Right cardiac atrium (tissue), 5 donors: ENCODE results near the gene CALY. TPM values are rescaled to one million over a fixed set of nuclear protein-coding genes. Genes with fewer than 3 reads are reported as not detected.

Source experiments
- ATAC-seq, 2 donors: fragments of 200-7000 bp; cut with Tn5 transposase; one replicate each; pipeline versions ENCODE4 v1.8.0 to v1.9.1; 2020; ENCODE audit warnings: moderate library complexity in 2 of 2, mild to moderate bottlenecking in 1 of 2
- DNase-seq, 3 donors: peaks; one replicate each; pipeline ENCODE4 v3.0.0-alpha.2; 2020
- H3K27ac ChIP-seq: one replicate; pipeline ENCODE4 v1.5.1; 2013; ENCODE audit warnings: mild to moderate bottlenecking, low read length, control low read depth, moderate library complexity
- H3K27me3 ChIP-seq: one replicate; pipeline ENCODE4 v1.6.1; 2013; ENCODE audit not compliant: control insufficient read depth, insufficient read depth
- H3K4me1 ChIP-seq: one replicate; pipeline ENCODE4 v1.6.1; 2013; ENCODE audit warnings: low read length; ENCODE audit not compliant: control insufficient read depth, insufficient read depth
- H3K4me3 ChIP-seq: one replicate; pipeline ENCODE4 v1.5.1; 2013; ENCODE audit warnings: low read length, control low read depth
- H3K9me3 ChIP-seq: one replicate; pipeline ENCODE4 v1.6.1; 2013; ENCODE audit warnings: low read length; ENCODE audit not compliant: control insufficient read depth
- WGBS: extraction: QIAGEN DNeasy Blood & Tissue Kit; methylation state at CpG from one replicate; pipeline ENCODE4 v1.1.7; 2013; 5-methylcytosine and 5-hydroxymethylcytosine counted together
- intact Hi-C, 4 donors: fragments of 100-400 bp; cut with DNase I; formaldehyde crosslinking; loops; one replicate each; pipeline versions ENCODE4 v1.11.0 to v1.14.0; 2022 to 2023
- polyA plus RNA-seq: library from polyadenylated mRNA; stranded (reverse); fragments of 200-250 nt; gene quantifications from one replicate; pipeline ENCODE4 v1.2.3, GENCODE V29; 2013
- total RNA-seq, 4 donors: library from RNA; stranded (reverse); fragmentation: NEBNext Ultra II Directional; extraction: Animal tissue kit (Norgen Biotek cat#: 25700); gene quantifications; one replicate each; pipeline ENCODE4 v1.2.1, GENCODE V29; 2021
- donor health status: healthy with polysubstance abuse.
- donor health status: DM: no; HTN: yes; CAD: no.
- donor health status: DM: no; HTN: no; CAD: no.
- donor health status: DM: no; HTN: yes; CAD: no; lungs with severe emphysema.
- donor health status: DM: yes; HTN: yes; CAD: no.

CALY gene
- total and polyA plus RNA-seq, 5 donors = 0.18 TPM; not detected in 4

- peak; percentile 93 to 97 (median 97) for DNase-seq
- 24% methylated on average over 46 of the region's 46 CpGs for WGBS
- no peaks in the 10 kb centered on the region for H3K27me3 ChIP-seq
- H3K9me3 ChIP-seq = no peaks in the 10 kb centered on the region
- peak; percentile 96 to 97 for ATAC-seq
- H3K4me1 ChIP-seq = peaks cover 8% of the 10 kb centered on the region
- peak overlapping the region; percentile 96 for H3K27ac ChIP-seq
- peak overlapping the region; percentile 96 for H3K4me3 ChIP-seq
- intact Hi-C loops = no loop called here
Measured at GRCh38 chr10:133309100-133309719, 27.5 kb downstream of the CALY start.

GRCh38 chr10:133308421-133309099, 28.1 kb downstream of the CALY start, which contains the start of the genes TUBGCP2 and ZNF511:
TSS of gene TUBGCP2 (minus strand) at chr10:133308872. CDS start at chr10:133302941, 5,931 bp downstream.
TSS of gene ZNF511 (plus strand) at chr10:133308914. CDS start at chr10:133308944, 30 bp downstream.
- Histone ChIP-seq H3K27ac (peak within 1 kb of the TSS; percentile 96), H3K9me3 (no peaks in the 10 kb centered on the region), H3K4me3 (peak within 1 kb of the TSS; percentile 96), H3K4me1 (peaks cover 8% of the 10 kb centered on the region), H3K27me3 (no peaks in the 10 kb centered on the region)
- ATAC-seq = peak; percentile 88 to 92
- intact Hi-C loops = no loop called here
- under 1% methylated on average over 89 of the region's 89 CpGs for WGBS
- peak; percentile 89 to 95 (median 95) for DNase-seq

- WGBS = 7% methylated on average over 25 of the region's 25 CpGs
- intact Hi-C loops = no loop called here
- Histone ChIP-seq H3K9me3 (no peaks in the 10 kb centered on the region), H3K27me3 (no peaks in the 10 kb centered on the region), H3K4me3 (peak overlapping the region; percentile 96), H3K4me1 (peaks cover 8% of the 10 kb centered on the region), H3K27ac (peak overlapping the region; percentile 96)
- ATAC-seq (no peak), DNase-seq (peak; percentile 58 to 89 (median 75))
Measured at GRCh38 chr10:133307776-133308420, 28.8 kb downstream of the CALY start.

- WGBS = 86% methylated on average over 17 of the region's 17 CpGs
- Histone ChIP-seq H3K27ac (no peak overlapping the region), H3K4me3 (no peak overlapping the region), H3K27me3 (no peaks in the 10 kb centered on the region), H3K9me3 (no peaks in the 10 kb centered on the region), H3K4me1 (peaks cover 8% of the 10 kb centered on the region)
- peak in 1 of 3 donors; percentile 44 for DNase-seq
- no peak for ATAC-seq
- intact Hi-C loops = no loop called here
Measured at GRCh38 chr10:133306941-133307379, 29.7 kb downstream of the CALY start.

DNA sequence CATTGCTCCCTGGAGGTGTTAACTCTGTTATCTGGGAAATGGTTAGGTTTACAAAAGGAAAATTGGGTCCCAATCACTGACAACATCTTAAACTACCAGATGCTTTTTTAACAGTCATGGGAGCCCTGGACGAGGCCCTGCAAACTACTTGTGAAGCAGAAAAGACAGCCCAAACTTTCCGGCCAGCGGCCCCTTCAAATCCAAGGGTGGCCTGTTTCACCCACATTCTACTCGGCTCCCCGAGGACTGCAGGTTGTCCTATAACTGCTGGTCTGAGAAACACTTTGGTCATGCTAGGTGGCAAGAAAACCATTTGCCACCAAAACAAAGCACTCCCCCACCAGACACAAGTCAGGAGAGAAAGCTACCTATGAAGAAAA, 30.6 kb downstream of the CALY start:
- 96% methylated on average over 5 of the region's 5 CpGs for WGBS
- H3K4me3 ChIP-seq = no peak overlapping the region
- H3K4me1 ChIP-seq = peaks cover 8% of the 10 kb centered on the region
- H3K27ac ChIP-seq = no peak overlapping the region
- no peaks in the 10 kb centered on the region for H3K27me3 ChIP-seq
- H3K9me3 ChIP-seq = no peaks in the 10 kb centered on the region
- no peak for ATAC-seq
- intact Hi-C loops = no loop called here
- DNase-seq = peak in 1 of 3 donors; percentile 21

DNA sequence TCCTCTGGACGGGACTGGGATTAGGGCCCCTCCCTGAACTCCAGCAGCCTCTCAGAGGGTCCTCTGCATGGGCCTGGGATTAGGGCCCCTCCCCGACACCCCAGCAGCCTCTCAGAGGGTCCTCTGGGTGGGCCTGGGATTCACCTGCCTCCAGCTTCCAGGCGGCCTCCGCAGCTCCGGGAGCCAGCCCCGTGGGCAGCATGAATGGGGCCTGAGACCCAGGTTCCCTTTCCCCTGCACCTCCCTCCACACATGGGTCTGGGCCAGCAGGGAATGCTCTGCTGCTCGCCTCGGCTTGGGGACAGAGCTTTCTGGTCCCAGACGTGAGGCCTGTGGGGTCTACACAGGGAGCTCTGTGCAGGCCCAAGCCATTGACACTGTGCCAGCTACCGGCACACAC, 33.5 kb downstream of the CALY start:
- DNase-seq = peak in 1 of 3 donors; percentile 26

DNA sequence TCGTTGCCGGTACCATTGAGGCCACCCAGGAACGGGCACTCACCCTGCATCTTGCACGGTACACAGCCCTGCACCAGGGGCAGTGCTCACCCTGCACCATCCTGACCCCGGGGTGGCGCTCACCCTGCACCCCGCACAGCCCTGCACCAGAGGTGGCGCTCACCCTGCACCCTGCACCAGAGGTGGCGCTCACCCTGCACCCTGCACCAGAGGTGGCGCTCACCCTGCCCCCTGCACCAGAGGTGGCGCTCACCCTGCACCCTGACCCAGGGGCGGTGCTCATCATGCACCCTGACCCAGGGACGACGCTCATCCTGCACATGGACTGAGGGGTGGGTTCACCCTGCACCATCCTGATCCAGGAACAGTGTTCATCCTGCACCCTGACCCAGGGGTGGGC, 34.5 kb downstream of the CALY start:
- H3K4me3 ChIP-seq = no peak overlapping the region
- ATAC-seq = peak in 1 of 2 donors; percentile 25
- 97% methylated on average over 14 of the region's 14 CpGs for WGBS
- peak in 1 of 3 donors; percentile 27 for DNase-seq
- no peak overlapping the region for H3K27ac ChIP-seq
- peaks cover 3% of the 10 kb centered on the region for H3K4me1 ChIP-seq
- no peaks in the 10 kb centered on the region for H3K27me3 ChIP-seq
- no peaks in the 10 kb centered on the region for H3K9me3 ChIP-seq
- intact Hi-C loops = no loop called here

More for the DNA sequence above, 33.5 kb downstream of the CALY start:
- WGBS = 82% methylated on average over 10 of the region's 10 CpGs
- Histone ChIP-seq H3K9me3 (no peaks in the 10 kb centered on the region), H3K27me3 (no peaks in the 10 kb centered on the region), H3K27ac (no peak overlapping the region), H3K4me3 (no peak overlapping the region), H3K4me1 (peaks cover 8% of the 10 kb centered on the region)
- intact Hi-C loops = no loop called here
- no peak for ATAC-seq

DNA sequence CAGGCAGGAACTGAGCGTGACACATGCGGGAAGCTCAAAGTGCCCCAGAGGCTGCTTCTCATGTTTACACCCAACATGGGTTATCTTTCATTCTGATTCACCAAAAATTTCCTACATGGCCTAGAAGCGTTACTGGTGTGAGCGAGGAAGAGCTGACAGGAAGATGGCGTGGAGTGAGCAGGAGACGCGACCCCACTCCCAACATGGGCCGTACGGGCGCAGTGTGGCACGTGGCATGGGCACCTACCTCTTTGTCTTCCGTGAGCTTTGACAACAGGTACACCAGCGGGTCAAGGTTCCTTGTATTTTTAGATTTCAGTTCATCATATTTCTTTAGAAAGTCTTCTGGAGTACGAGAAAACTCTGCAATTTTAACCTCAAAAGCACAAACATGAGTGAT, 37.0 kb downstream of the CALY start:
- H3K4me3 ChIP-seq = no peak overlapping the region
- no peaks in the 10 kb centered on the region for H3K27me3 ChIP-seq
- no peaks in the 10 kb centered on the region for H3K9me3 ChIP-seq
- WGBS = 96% methylated on average over 14 of the region's 14 CpGs
- intact Hi-C loops = no loop called here
- H3K4me1 ChIP-seq = no peaks in the 10 kb centered on the region
- no peak overlapping the region for H3K27ac ChIP-seq
- DNase-seq = peak in 1 of 3 donors; percentile 13
- ATAC-seq = no peak

DNA sequence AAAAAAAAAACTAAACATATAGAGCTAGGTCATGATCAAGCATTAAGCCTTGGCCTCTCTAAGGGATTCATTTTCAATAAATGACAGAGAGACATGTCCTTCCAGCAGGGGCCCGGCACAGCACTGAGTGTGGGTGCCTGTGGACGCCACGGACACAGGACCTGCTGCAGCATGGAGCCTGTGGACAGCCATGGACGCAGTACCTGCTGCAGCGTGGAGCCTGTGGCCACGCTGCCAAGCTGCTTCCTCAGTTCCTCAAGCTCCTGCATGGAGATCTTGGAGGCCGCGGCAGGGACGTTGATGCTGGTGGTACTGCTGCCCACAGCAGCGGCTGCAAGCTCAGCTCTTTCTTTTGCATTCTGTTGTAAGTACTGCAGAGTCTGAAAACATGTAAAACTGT, 37.5 kb downstream of the CALY start:
- H3K4me3 ChIP-seq = no peak overlapping the region
- intact Hi-C loops = no loop called here
- no peaks in the 10 kb centered on the region for H3K4me1 ChIP-seq
- DNase-seq (peak in 1 of 3 donors; percentile 25), ATAC-seq (no peak)
- no peaks in the 10 kb centered on the region for H3K27me3 ChIP-seq
- no peaks in the 10 kb centered on the region for H3K9me3 ChIP-seq
- 91% methylated on average over 10 of the region's 10 CpGs for WGBS
- no peak overlapping the region for H3K27ac ChIP-seq

GRCh38 chr10:133298466-133298865, 38.2 kb downstream of the CALY start:
- no peak overlapping the region for H3K4me3 ChIP-seq
- ATAC-seq (no peak), DNase-seq (peak in 1 of 3 donors; percentile 18)
- intact Hi-C loops = no loop called here
- no peaks in the 10 kb centered on the region for H3K4me1 ChIP-seq
- no peaks in the 10 kb centered on the region for H3K9me3 ChIP-seq
- no peaks in the 10 kb centered on the region for H3K27me3 ChIP-seq
- H3K27ac ChIP-seq = no peak overlapping the region
- WGBS = 94% methylated on average over 14 of the region's 14 CpGs

- Histone ChIP-seq H3K27me3 (no peaks in the 10 kb centered on the region), H3K4me3 (no peak overlapping the region), H3K4me1 (no peaks in the 10 kb centered on the region), H3K27ac (no peak overlapping the region), H3K9me3 (no peaks in the 10 kb centered on the region)
- 96% methylated on average over 10 of the region's 10 CpGs for WGBS
- DNase-seq (peak in 1 of 3 donors; percentile 24), ATAC-seq (no peak)
- intact Hi-C loops = no loop called here
Measured at GRCh38 chr10:133297504-133297903, 39.2 kb downstream of the CALY start.
